DOHH2 (cell line): ENCODE measurements around the gene ARMC10.

Experiments used
- H3F3A ChIP-seq: fragments of 200-600 bp; sonication (generic), shearing (Covaris generic); 2 replicates; pipeline ENCODE4 v1.6.0; 2016; ENCODE audit warnings: antibody characterized with exemption, mild to moderate bottlenecking; ENCODE audit not compliant: control insufficient read depth, insufficient read depth
- H3K27ac ChIP-seq: fragments of 200-600 bp; sonication (generic); 2 replicates; pipeline ENCODE4 v1.5.1; 2014; ENCODE audit warnings: low read depth, mild to moderate bottlenecking, low read length, moderate library complexity
- H3K27me3 ChIP-seq: fragments of 200-600 bp; sonication (generic); 2 replicates; pipeline ENCODE4 v1.6.1; 2014; ENCODE audit warnings: mild to moderate bottlenecking, low read length, mixed read lengths; ENCODE audit not compliant: control insufficient read depth
- H3K36me3 ChIP-seq: fragments of 200-600 bp; sonication (generic); 2 replicates; pipeline ENCODE4 v1.6.1; 2014; ENCODE audit warnings: mild to moderate bottlenecking, low read length, moderate library complexity, mixed read lengths; ENCODE audit not compliant: control insufficient read depth
- H3K4me1 ChIP-seq: fragments of 200-600 bp; sonication (generic); 2 replicates; pipeline ENCODE4 v1.6.1; 2014; ENCODE audit warnings: mild to moderate bottlenecking, low read length, mixed read lengths; ENCODE audit not compliant: control insufficient read depth
- H3K4me2 ChIP-seq: fragments of 200-600 bp; sonication (generic); 2 replicates; pipeline ENCODE4 v1.6.0; 2014; ENCODE audit warnings: mild to moderate bottlenecking, low read length, moderate library complexity
- H3K4me3 ChIP-seq: fragments of 200-600 bp; sonication (generic); 2 replicates; pipeline ENCODE4 v1.5.1; 2014; ENCODE audit warnings: mild to moderate bottlenecking, low read length, mixed read lengths
- H3K79me2 ChIP-seq: fragments of 200-600 bp; sonication (generic); 2 replicates; pipeline ENCODE4 v1.6.1; 2014; ENCODE audit warnings: mild to moderate bottlenecking, low read length, mixed read lengths; ENCODE audit not compliant: control insufficient read depth
- H3K9me2 ChIP-seq: fragments of 200-600 bp; sonication (generic); replicated peaks from 2 replicates; pipeline ENCODE4 v1.6.1; 2014; ENCODE audit warnings: mild to moderate bottlenecking, low read length, mixed read lengths; ENCODE audit not compliant: control insufficient read depth
- H3K9me3 ChIP-seq: fragments of 200-600 bp; sonication (generic); 2 replicates; pipeline ENCODE4 v1.6.1; 2014; ENCODE audit warnings: antibody characterized with exemption, low read length, mixed read lengths; ENCODE audit not compliant: control insufficient read depth, insufficient read depth
- H4K20me1 ChIP-seq: fragments of 200-600 bp; sonication (generic); 2 replicates; pipeline ENCODE4 v1.6.0; 2014; ENCODE audit warnings: low read depth, mild to moderate bottlenecking, antibody characterized with exemption, low read length, moderate library complexity; ENCODE audit not compliant: control insufficient read depth, insufficient read depth
- EZH2phosphoT487 ChIP-seq: fragments of 200-600 bp; sonication (generic); IDR thresholded peaks from 2 replicates; pipeline ENCODE4 v1.6.1; 2017; ENCODE audit warnings: borderline replicate concordance, mild to moderate bottlenecking, antibody characterized with exemption, low read length, moderate library complexity, mixed read lengths
- TF ChIP-seq, protein P1 (sequence below): fragments of 200-600 bp; sonication (generic); IDR thresholded peaks from one replicate; pipeline ENCODE4 v1.5.1; 2014; ENCODE audit warnings: antibody characterized with exemption, mild to moderate bottlenecking, low read depth, low read length; ENCODE audit not compliant: poor library complexity, severe bottlenecking

Gene ARMC10

GRCh38 chr7:103140061-103140460, 65.1 kb downstream of the ARMC10 start:
- peaks cover 9% of the 10 kb centered on the region for H3K36me3 ChIP-seq
- no peaks in the 10 kb centered on the region for H3K9me2 ChIP-seq
- H4K20me1 ChIP-seq, result no peaks in the 10 kb centered on the region
- no peak overlapping the region for H3K4me2 ChIP-seq
- no peak overlapping the region for H3K4me3 ChIP-seq
- no peaks in the 10 kb centered on the region for H3K4me1 ChIP-seq
- no peaks in the 10 kb centered on the region for H3F3A ChIP-seq
- no peaks in the 10 kb centered on the region for H3K27me3 ChIP-seq
- peaks cover 45% of the 10 kb centered on the region for H3K79me2 ChIP-seq
- no peak for TF ChIP-seq EZH2phosphoT487
- TF ChIP-seq, protein P1, sequence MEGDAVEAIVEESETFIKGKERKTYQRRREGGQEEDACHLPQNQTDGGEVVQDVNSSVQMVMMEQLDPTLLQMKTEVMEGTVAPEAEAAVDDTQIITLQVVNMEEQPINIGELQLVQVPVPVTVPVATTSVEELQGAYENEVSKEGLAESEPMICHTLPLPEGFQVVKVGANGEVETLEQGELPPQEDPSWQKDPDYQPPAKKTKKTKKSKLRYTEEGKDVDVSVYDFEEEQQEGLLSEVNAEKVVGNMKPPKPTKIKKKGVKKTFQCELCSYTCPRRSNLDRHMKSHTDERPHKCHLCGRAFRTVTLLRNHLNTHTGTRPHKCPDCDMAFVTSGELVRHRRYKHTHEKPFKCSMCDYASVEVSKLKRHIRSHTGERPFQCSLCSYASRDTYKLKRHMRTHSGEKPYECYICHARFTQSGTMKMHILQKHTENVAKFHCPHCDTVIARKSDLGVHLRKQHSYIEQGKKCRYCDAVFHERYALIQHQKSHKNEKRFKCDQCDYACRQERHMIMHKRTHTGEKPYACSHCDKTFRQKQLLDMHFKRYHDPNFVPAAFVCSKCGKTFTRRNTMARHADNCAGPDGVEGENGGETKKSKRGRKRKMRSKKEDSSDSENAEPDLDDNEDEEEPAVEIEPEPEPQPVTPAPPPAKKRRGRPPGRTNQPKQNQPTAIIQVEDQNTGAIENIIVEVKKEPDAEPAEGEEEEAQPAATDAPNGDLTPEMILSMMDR, result no peak
- H3K9me3 ChIP-seq, result no peaks in the 10 kb centered on the region
- H3K27ac ChIP-seq, result no peak overlapping the region

- Histone ChIP-seq H3K27ac (no peak overlapping the region), H3K9me3 (no peaks in the 10 kb centered on the region), H3K9me2 (no peaks in the 10 kb centered on the region), H3F3A (no peaks in the 10 kb centered on the region), H3K79me2 (peaks cover 48% of the 10 kb centered on the region), H4K20me1 (no peaks in the 10 kb centered on the region), H3K4me2 (no peak overlapping the region), H3K4me1 (no peaks in the 10 kb centered on the region; the same call in 1 of the 2 replicates), H3K4me3 (no peak overlapping the region), H3K36me3 (peaks cover 9% of the 10 kb centered on the region), H3K27me3 (no peaks in the 10 kb centered on the region)
- TF ChIP-seq, protein P1, result no peak
- no peak for TF ChIP-seq EZH2phosphoT487
These were observed 65.7 kb downstream of the ARMC10 start for GRCh38 chr7:103140685-103141084.

GRCh38 chr7:103141753-103142404, 66.9 kb downstream of the ARMC10 start:
- Histone ChIP-seq H3K27me3 (no peaks in the 10 kb centered on the region), H3K27ac (no peak overlapping the region), H3K4me1 (peaks cover 10% of the 10 kb centered on the region), H3K4me2 (no peak overlapping the region), H3F3A (no peaks in the 10 kb centered on the region), H3K9me3 (no peaks in the 10 kb centered on the region), H3K79me2 (peaks cover 56% of the 10 kb centered on the region), H4K20me1 (no peaks in the 10 kb centered on the region), H3K4me3 (no peak overlapping the region), H3K36me3 (peaks cover 16% of the 10 kb centered on the region), H3K9me2 (no peaks in the 10 kb centered on the region)
- TF ChIP-seq, protein P1, result no peak
- no peak for TF ChIP-seq EZH2phosphoT487
